ENCODE results near the gene FAN1.

GRCh38 chr15:30941520-30941919 lies 37.8 kb downstream of the FAN1 start:
- TF ChIP-seq ZNF274 (IDR thresholded peaks at IDR 0.05; ENCODE audit: low read depth, low read length) (no peak), YY1 (IDR thresholded peaks at IDR 0.05; ENCODE audit: insufficient read depth, insufficient read length) (no peak), SUZ12 (IDR thresholded peaks at IDR 0.05; ENCODE audit: extremely low read depth, insufficient read depth, insufficient read length) (no peak)
